Ectodermal cell (in vitro differentiated cells): ENCODE data around the gene KY.
"Not testable (repeated sequence)": the region's sequence is repeated elsewhere in the genome, so short reads cannot be mapped to it uniquely, and the experiment has no call there.

Experiments used
- H3K27ac ChIP-seq: 2 replicates; pipeline ENCODE4 v1.7.0; 2013; ENCODE audit warnings: mild to moderate bottlenecking, low read depth, low read length; ENCODE audit not compliant: insufficient read depth, poor library complexity, severe bottlenecking
- H3K27me3 ChIP-seq: 2 replicates; pipeline ENCODE4 v1.7.0; 2013; ENCODE audit warnings: mild to moderate bottlenecking, low read length; ENCODE audit not compliant: insufficient read depth, control insufficient read depth, poor library complexity, severe bottlenecking
- H3K36me3 ChIP-seq: one replicate; pipeline ENCODE4 v1.7.0; 2013; ENCODE audit warnings: low read length; ENCODE audit not compliant: control insufficient read depth, insufficient read depth
- H3K4me1 ChIP-seq: one replicate; pipeline ENCODE4 v1.7.0; 2013; ENCODE audit warnings: low read length; ENCODE audit not compliant: control insufficient read depth, insufficient read depth
- H3K4me3 ChIP-seq: 2 replicates; pipeline ENCODE4 v1.7.0; 2013; ENCODE audit warnings: low read depth, low read length, control low read depth; ENCODE audit not compliant: insufficient read depth
- H3K9me3 ChIP-seq: 2 replicates; pipeline ENCODE4 v1.7.0; 2013; ENCODE audit warnings: mild to moderate bottlenecking, low read length, moderate library complexity; ENCODE audit not compliant: control insufficient read depth
- WGBS, 2 experiments: methylation state at CpG; one replicate each; pipeline ENCODE4 v1.1.7; 2013; ENCODE audit warnings: missing lambda C conversion rate in 2 of 2; 5-methylcytosine and 5-hydroxymethylcytosine counted together

Gene KY

DNA sequence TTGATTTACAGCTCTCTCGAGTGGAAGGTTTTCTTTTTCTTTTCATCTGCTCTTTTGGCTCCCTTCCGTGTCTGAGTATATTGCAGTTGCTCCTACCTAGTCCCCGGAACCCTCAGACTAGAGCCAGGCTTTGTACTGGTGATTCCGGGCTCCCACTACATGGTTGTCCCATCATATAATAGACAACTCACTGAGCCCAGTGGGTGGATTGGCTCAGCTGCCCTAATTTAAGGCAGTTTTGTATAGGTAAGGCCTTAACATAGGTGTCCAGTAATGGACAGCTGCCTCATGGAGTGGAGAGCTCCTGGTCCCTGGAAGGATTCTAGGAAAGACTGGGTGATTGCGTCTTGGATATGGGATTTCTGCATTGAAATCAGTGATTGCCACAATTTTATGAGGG, 58.0 kb downstream of the KY start:
- no peaks in the 10 kb centered on the region for H3K36me3 ChIP-seq
- 94 to 95% methylated on average over 5 of the region's 5 CpGs for WGBS, 2 experiments
- H3K27me3 ChIP-seq: no peaks in the 10 kb centered on the region
- no peaks in the 10 kb centered on the region for H3K4me1 ChIP-seq
- H3K27ac ChIP-seq: no peak overlapping the region
- no peaks in the 10 kb centered on the region for H3K9me3 ChIP-seq
- no peak overlapping the region for H3K4me3 ChIP-seq

- Histone ChIP-seq H3K9me3 (no peaks in the 10 kb centered on the region), H3K4me1 (no peaks in the 10 kb centered on the region), H3K27me3 (no peaks in the 10 kb centered on the region), H3K27ac (no peak overlapping the region), H3K36me3 (no peaks in the 10 kb centered on the region), H3K4me3 (no peak overlapping the region)
These were observed 60.1 kb downstream of the KY start for GRCh38 chr3:134590766-134591165.

GRCh38 chr3:134579141-134579665, 71.6 kb downstream of the KY start:
- H3K4me1 ChIP-seq: no peaks in the 10 kb centered on the region
- 89 to 92% methylated on average over 1 to 2 of the region's 3 CpGs for WGBS, 2 experiments

GRCh38 chr3:134576831-134577230, 74.0 kb downstream of the KY start:
- no peaks in the 10 kb centered on the region for H3K36me3 ChIP-seq
- no peak overlapping the region for H3K4me3 ChIP-seq
- H3K27me3 ChIP-seq: no peaks in the 10 kb centered on the region
- H3K27ac ChIP-seq: no peak overlapping the region
- WGBS, 2 experiments: 88 to 99% methylated on average over 3 of the region's 3 CpGs
- H3K9me3 ChIP-seq: no peaks in the 10 kb centered on the region
- H3K4me1 ChIP-seq: no peaks in the 10 kb centered on the region

More at GRCh38 chr3:134579141-134579665, 71.6 kb downstream of the KY start:
- Histone ChIP-seq H3K4me3 (no peak overlapping the region), H3K36me3 (no peaks in the 10 kb centered on the region), H3K27me3 (no peaks in the 10 kb centered on the region), H3K27ac (no peak overlapping the region), H3K9me3 (no peaks in the 10 kb centered on the region)

DNA sequence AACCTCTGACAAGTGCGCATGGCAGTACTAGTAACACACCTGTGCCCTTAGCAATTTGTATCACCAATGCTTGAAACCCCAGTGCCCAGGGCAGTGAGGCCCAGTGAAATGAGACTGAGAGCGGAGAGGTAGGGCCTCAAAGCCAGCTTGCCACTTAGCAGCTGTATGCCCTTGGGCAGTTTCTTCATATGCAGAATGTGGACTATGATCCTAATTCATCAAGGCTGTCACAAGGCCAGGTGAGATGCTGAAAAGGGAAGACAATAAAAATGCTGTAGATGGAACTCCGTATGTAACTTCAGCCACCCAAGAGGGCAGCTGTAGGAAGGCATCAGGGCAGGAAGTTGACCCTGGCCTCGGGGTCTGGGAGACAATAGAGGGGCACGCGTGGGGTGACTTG, 74.4 kb downstream of the KY start:
- WGBS, 2 experiments: 89 to 90% methylated on average over 6 of the region's 6 CpGs
- no peak overlapping the region for H3K4me3 ChIP-seq
- H3K27me3 ChIP-seq: no peaks in the 10 kb centered on the region
- no peaks in the 10 kb centered on the region for H3K4me1 ChIP-seq
- H3K27ac ChIP-seq: no peak overlapping the region
- H3K36me3 ChIP-seq: no peaks in the 10 kb centered on the region
- H3K9me3 ChIP-seq: no peaks in the 10 kb centered on the region

GRCh38 chr3:134569899-134570298, 80.9 kb downstream of the KY start:
- not testable (repeated sequence) for H3K4me3 ChIP-seq, H3K36me3 ChIP-seq
- WGBS, 2 experiments: 92 to 96% methylated on average over 2 of the region's 2 CpGs

GRCh38 chr3:134568790-134569189, 82.0 kb downstream of the KY start:
- Histone ChIP-seq H3K9me3 (peaks cover 2% of the 10 kb centered on the region), H3K27ac (no peak overlapping the region), H3K27me3 (no peaks in the 10 kb centered on the region), H3K36me3 (no peaks in the 10 kb centered on the region), H3K4me3 (no peak overlapping the region), H3K4me1 (no peaks in the 10 kb centered on the region)
- 79% methylated on average over 6 of the region's 6 CpGs for WGBS, 2 experiments

More at GRCh38 chr3:134569899-134570298, 80.9 kb downstream of the KY start:
- not testable (repeated sequence) for H3K4me1 ChIP-seq, H3K9me3 ChIP-seq, H3K27me3 ChIP-seq, H3K27ac ChIP-seq

DNA sequence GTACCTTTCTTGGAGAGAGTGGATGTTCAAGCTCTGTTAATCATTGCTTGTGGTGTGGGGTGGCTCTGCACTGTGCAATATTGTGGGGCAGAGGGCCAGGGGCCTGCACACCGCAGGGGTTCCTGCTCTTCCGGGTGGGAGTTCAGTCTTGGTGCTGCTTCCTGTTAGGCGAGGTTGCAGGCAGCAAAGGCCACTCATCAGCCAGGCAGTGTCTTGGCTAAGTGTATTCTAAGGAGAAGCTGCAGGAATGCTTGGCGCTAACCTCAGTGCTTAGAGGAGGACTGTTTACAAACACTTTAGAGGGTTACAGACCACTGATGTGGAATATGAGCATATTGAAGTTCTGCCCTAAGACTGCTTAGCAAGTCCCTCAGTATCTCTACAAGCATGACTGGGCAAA, 83.2 kb downstream of the KY start:
- Histone ChIP-seq H3K27ac (no peak overlapping the region), H3K36me3 (no peaks in the 10 kb centered on the region), H3K9me3 (peaks cover 2% of the 10 kb centered on the region), H3K4me1 (no peaks in the 10 kb centered on the region), H3K27me3 (no peaks in the 10 kb centered on the region), H3K4me3 (no peak overlapping the region)
- WGBS, 2 experiments: 86 to 88% methylated on average over 4 of the region's 4 CpGs

GRCh38 chr3:134564991-134565390, 85.8 kb downstream of the KY start:
- H3K9me3 ChIP-seq: peaks cover 2% of the 10 kb centered on the region
- WGBS, 2 experiments: 93 to 98% methylated on average over 2 of the region's 2 CpGs
- no peaks in the 10 kb centered on the region for H3K36me3 ChIP-seq
- H3K4me3 ChIP-seq: no peak overlapping the region
- H3K4me1 ChIP-seq: no peaks in the 10 kb centered on the region
- no peak overlapping the region for H3K27ac ChIP-seq
- H3K27me3 ChIP-seq: no peaks in the 10 kb centered on the region

DNA sequence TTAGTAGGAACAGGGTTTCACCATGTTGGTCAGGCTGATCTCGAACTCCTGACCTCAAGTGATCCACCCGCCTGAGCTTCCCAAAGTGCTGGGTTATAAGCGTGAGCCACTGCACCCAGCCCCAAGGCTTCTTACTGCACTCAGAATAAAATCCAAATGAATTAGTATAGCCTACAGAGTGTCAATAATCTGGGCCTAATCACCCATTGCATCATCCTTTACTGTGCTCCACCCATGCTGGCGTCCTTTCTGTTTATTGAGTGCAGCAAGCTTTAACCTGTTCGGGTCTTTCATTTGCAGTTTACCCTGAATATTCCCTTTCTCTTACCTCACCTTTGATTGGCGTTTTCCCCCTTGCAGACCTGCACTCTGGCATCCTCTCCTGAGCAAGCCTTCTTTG, 87.2 kb downstream of the KY start:
- 90 to 95% methylated on average over 6 of the region's 6 CpGs for WGBS, 2 experiments

DNA sequence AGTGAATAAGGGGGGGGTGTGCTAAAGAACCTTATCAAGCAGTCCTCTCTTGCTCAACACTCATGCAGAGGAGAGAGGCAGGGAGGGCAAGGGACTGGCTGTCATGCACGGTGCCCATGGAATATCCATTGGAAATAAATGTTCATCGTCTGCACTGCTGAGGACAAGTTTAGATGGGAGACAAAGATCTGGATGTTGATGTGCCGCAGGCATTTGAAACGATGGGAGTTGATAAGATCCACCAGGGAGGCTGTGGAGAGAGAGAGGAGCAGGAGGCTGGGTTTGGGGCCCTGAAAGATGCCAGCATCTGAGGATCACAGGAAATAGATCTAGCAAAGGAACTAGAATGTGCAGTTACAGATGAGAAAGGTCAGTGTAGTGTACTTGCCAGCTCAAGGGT, 88.8 kb downstream of the KY start:
- Histone ChIP-seq H3K27ac (no peak overlapping the region), H3K36me3 (peaks cover 3% of the 10 kb centered on the region), H3K4me3 (no peak overlapping the region), H3K4me1 (no peaks in the 10 kb centered on the region), H3K9me3 (no peaks in the 10 kb centered on the region), H3K27me3 (no peaks in the 10 kb centered on the region)
- 92 to 97% methylated on average over 4 of the region's 4 CpGs for WGBS, 2 experiments

More for the DNA sequence above, 87.2 kb downstream of the KY start:
- Histone ChIP-seq H3K9me3 (no peaks in the 10 kb centered on the region), H3K27ac (no peak overlapping the region), H3K4me1 (no peaks in the 10 kb centered on the region), H3K27me3 (no peaks in the 10 kb centered on the region), H3K36me3 (peaks cover 3% of the 10 kb centered on the region), H3K4me3 (no peak overlapping the region)
